GM18858 (cell line): ENCODE data around the gene ADPGK.
"Not testable (repeated sequence)": the region's sequence is repeated elsewhere in the genome, so short reads cannot be mapped to it uniquely, and the experiment has no call there.

ENCODE experiments used
- ATAC-seq: cut with Tn5 transposase; IDR thresholded peaks from one replicate; pipeline ENCODE4 v1.9.1; 2021; ENCODE audit not compliant: unreplicated experiment

Gene ADPGK

DNA sequence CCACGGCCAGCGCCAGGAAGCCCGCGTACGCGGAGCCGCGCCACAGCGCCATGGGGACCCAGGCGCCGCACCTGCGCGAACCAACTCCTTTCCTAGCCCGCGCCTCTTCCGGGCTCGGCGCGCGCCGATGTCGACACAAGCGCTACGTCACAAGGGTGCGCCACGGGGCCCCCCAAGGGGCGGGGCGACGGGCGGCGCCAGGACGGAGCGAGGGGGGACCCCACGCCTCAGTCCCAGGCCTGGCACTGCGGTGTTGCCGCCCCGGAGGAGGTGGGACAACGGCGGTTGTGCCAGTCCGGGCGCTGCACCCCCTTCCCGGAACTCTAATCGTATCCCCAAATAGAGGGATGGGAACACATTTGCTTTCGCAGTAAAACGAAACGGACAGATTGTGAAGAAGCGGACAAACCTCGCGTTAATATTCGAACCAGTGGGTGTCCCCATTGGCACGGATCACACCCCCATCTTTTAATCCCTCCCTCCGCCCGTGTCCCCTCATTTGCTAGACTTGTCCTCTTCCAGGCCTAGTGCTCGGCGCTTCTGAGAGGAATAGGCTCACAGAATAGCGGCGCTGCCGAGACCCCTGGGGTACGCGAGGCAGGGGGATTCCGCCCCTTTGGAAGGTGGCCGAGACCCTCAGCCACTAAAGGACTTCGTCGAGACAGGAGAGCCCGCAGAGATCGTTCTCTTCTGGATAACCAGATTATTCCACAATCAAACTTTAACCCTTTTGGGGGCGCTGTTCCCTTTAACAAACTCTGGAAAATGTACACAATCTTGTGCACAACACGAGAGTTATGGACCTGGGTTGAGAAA lies at the start of gene ADPGK:
TSS of gene ADPGK (minus strand) at position 119 of the 816 bp plus-strand sequence. CDS start at position 52, 67 bp downstream.
- peak; percentile 64 for ATAC-seq

DNA sequence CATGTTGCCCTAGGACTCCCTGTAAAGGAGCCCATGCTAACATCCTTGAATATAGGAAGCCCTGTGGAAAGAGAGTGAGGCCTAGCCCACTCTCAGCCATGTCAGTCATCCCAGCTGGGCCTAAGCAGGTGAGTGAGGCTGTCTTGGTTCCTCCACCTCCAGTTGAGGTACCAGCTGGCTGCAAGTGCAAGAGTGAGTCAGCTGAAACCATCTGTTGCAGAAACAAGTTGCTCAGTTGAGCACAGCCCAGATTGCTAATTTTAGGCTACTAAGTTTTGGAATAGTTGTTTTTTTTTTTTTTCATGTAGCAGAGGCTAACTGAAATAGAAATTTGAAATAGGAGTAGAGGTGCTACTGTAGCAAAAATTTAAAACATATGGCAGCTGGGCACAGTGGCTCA lies 43.7 kb upstream of the ADPGK start:
- ATAC-seq: no peak

GRCh38 chr15:72826611-72827010 lies 43.1 kb upstream of the ADPGK start:
- no peak for ATAC-seq

DNA sequence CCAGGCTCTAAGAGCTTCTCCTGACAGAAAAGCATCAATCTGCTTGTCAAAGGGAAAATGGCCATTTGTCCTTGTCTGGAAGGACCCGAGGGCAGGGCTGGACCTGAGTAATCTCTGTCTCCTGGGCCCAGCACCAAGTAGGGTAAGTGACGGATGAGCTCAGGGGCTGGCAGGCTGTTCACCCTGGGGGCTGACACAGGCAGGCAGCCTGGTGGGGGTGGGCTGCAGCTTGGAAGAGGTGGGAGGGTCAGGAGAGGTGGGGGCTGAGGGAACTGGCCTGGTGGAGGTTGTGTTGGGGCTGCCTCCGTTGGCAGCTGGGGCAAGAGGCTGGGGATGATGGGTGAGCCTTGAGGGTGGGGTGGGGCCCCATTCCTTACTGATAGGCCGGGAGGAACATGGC lies 42.3 kb upstream of the ADPGK start:
- no peak for ATAC-seq

- no peak for ATAC-seq
These were observed 41.2 kb upstream of the ADPGK start for GRCh38 chr15:72824781-72825180.

DNA sequence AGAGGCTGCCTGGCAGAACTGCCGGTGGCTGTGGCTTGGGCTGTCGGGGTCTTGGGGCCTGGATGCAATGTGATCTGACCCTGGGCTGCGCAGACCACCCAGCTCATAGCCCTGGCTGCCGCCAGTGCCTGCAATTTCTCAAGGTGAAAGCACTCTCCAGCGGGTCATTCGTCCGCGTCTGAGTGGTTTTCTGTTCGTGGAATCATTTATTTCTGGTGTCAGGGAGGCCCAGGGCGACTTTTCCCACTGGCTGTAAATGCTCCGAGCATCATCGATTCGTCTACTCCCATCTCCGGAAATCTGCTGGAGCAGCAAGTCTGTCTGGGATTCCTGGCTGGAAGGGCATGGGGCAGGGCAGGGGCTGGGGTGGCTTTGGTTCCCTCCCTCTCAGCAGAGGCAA lies 40.6 kb upstream of the ADPGK start:
- no peak for ATAC-seq

DNA sequence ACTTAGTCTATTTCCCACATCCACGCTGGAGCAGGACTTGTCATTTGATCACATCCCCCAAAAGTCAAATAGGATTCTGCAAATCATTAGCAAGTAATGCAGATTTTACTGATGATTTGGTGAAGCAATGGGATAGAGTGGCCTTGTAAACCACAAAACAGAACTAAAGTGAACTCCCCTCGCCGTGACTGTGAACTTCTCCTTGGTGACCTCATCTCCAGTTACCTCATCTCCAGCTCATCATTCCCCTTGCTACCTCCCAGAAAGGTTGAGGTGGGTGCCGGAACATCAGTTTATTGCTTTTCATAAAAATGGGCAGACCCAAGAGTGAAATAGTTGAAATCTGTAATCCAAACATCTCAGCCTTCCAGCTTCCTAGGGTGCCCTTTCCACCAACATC lies 36.7 kb upstream of the ADPGK start:
- no peak for ATAC-seq

GRCh38 chr15:72818632-72819031 lies 35.1 kb upstream of the ADPGK start:
- no peak for ATAC-seq

DNA sequence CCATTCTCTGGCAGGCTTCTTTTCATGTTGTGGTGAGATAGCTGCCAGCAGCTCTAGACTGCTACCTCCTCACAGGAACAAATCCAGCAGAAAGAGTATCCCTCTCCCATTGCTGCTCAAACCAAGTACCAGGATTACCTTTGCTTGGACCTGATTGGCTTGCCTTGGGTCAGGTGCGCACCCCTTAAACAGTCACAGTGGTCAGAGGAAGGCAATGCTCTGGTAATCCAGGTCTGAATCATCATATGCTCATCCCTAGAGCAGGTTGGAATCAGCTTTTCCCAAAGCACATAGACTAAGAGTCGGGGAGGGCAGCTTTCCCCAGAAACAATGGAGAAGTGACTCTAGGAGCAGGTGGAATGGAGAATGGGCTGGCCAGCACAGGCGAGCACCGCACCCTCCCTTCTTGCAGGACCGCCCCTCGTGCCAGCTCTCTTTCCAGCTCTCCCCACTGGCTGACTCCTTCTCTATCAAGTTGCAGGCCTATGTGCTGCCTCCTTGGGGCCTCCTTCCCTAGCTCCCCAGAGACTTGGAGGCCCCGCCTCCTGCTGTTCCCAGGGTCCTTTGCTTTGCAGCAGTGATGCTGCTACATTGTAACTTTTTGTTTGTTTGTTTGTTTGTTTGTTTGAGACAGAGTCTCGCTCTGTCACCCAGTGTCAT lies 29.9 kb upstream of the ADPGK start:
- no peak for ATAC-seq

DNA sequence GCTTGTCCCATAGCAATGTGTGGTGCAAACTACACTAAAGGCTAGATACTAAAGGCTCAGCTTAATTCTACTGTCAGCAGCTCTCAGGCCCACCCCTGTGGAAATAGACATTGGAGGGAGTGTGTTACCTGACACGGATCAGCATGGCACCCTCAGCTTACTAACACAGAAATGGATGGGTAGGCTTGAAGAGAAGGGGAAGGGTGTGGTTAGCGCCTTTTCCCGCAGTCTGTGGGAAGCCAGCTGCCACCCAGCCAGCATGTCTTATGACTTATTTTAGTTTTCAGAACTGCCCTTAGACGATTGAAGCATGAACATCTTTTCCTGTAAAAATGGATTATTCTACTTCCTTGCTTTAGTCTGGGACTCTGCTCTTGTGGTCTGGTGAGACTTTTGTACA lies 25.8 kb upstream of the ADPGK start:
- ATAC-seq: no peak

- ATAC-seq: not testable (repeated sequence)
These were observed 23.8 kb upstream of the ADPGK start for GRCh38 chr15:72807346-72807745.

- ATAC-seq: no peak
These were observed 19.4 kb upstream of the ADPGK start for GRCh38 chr15:72803006-72803405.

GRCh38 chr15:72801590-72802325 lies 18.2 kb upstream of the ADPGK start:
- ATAC-seq: no peak

GRCh38 chr15:72800833-72801481 lies 17.4 kb upstream of the ADPGK start:
- ATAC-seq: no peak

DNA sequence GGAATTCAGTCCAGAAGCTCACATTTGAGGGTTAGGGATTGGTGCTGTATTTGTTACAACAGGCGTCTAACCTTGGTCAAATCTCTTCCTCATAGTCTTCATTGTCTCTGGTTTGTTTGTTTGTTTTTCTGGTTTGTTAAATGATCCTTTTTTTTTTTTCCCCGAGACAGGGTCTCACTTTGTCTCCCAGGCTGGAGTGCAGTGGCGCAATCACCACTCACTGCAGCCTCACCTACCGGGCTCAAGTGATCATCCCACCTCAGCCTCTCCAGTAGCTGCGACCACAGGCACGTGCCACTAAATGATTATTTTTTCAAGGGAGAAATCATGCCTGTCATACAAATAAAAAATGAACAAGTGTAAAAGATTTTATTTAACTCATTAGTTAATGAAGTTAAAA lies 14.3 kb upstream of the ADPGK start:
- no peak for ATAC-seq

DNA sequence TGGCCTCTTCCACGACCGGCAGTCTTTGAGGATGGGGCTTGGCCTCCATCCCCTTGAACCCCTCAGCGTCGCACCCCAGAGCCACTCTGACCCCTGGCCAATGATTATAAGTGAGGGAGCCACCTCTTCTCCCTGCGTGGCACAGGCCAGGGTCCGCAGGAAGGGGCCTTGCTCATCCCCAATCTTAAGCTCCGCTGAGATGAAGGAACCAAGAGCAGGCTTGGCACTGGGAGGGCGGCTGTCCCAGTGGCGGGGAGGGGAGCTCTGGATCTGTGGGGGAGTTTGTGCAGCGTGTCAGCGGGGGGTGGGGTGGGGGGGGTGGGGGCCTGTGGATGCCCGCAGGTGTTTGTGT lies 13.8 kb upstream of the ADPGK start:
- ATAC-seq: no peak

GRCh38 chr15:72796515-72797337 lies 13.2 kb upstream of the ADPGK start:
- ATAC-seq: no peak

GRCh38 chr15:72796210-72796514 lies 12.6 kb upstream of the ADPGK start:
- no peak for ATAC-seq

- ATAC-seq: no peak
These were observed 10.5 kb upstream of the ADPGK start for GRCh38 chr15:72793766-72794660.

DNA sequence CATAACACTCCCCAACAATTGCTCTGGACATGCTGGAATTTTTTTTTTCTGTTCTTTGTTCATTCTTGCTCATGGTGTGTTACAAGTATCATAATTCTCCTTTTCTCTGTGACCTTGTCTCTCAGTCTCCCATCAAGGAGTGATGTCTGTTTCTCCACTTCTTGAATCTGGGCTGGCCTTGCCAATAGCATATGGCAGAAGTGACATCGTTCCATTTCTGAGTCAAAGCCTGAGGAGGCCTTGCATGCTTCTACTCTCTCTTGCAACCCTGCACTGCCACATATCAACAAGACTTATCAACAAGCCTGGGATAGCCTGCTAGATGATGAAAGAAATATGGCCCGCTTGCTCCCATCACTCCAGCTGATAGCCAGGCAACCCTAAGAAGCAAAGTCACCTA lies 8.9 kb upstream of the ADPGK start:
- ATAC-seq: no peak
